Measurements from ENCODE around the gene SPP2.

SPP2 gene

GRCh38 chr2:234091432-234091879, 41.0 kb downstream of the SPP2 start:
- Histone ChIP-seq H3K9ac (ENCODE audit: low read depth in 1 of 2, low read length in 2 of 2) (no peak overlapping the region), H3K27ac (ENCODE audit: low read depth in 2 of 2, low read length in 2 of 2) (no peak overlapping the region), H3K36me3 (ENCODE audit: control insufficient read depth in 2 of 2, insufficient read depth in 2 of 2, low read length in 2 of 2) (no peaks in the 10 kb centered on the region)

GRCh38 chr2:234091883-234092282, 41.4 kb downstream of the SPP2 start:
- Histone ChIP-seq H3K9me3 (ENCODE audit: control insufficient read depth in 2 of 2, low read length in 2 of 2) (no peaks in the 10 kb centered on the region), H3K4me1 (ENCODE audit: control insufficient read depth in 2 of 2, insufficient read depth in 2 of 2, low read length in 2 of 2) (no peaks in the 10 kb centered on the region), H3K36me3 (ENCODE audit: control insufficient read depth in 2 of 2, insufficient read depth in 2 of 2, low read length in 2 of 2) (no peaks in the 10 kb centered on the region), H3K9ac (ENCODE audit: low read depth in 1 of 2, low read length in 2 of 2) (no peak overlapping the region), H3K27me3 (ENCODE audit: control insufficient read depth in 2 of 2, insufficient read depth in 2 of 2, low read length in 2 of 2) (no peaks in the 10 kb centered on the region), H3K4me3 (ENCODE audit: low read length in 2 of 2) (no peak overlapping the region), H3K27ac (ENCODE audit: low read depth in 2 of 2, low read length in 2 of 2) (no peak overlapping the region)

More at GRCh38 chr2:234091432-234091879, 41.0 kb downstream of the SPP2 start:
- Histone ChIP-seq H3K4me1 (ENCODE audit: control insufficient read depth in 2 of 2, insufficient read depth in 2 of 2, low read length in 2 of 2) (no peaks in the 10 kb centered on the region), H3K4me3 (ENCODE audit: low read length in 2 of 2) (no peak overlapping the region), H3K9me3 (ENCODE audit: control insufficient read depth in 2 of 2, low read length in 2 of 2) (no peaks in the 10 kb centered on the region), H3K27me3 (ENCODE audit: control insufficient read depth in 2 of 2, insufficient read depth in 2 of 2, low read length in 2 of 2) (no peaks in the 10 kb centered on the region)

GRCh38 chr2:234092344-234092743, 41.8 kb downstream of the SPP2 start:
- H3K36me3 ChIP-seq (ENCODE audit: control insufficient read depth in 2 of 2, insufficient read depth in 2 of 2, low read length in 2 of 2) = no peaks in the 10 kb centered on the region
- H3K4me3 ChIP-seq (ENCODE audit: low read length in 2 of 2) = no peak overlapping the region
- H3K4me1 ChIP-seq (ENCODE audit: control insufficient read depth in 2 of 2, insufficient read depth in 2 of 2, low read length in 2 of 2) = no peaks in the 10 kb centered on the region
- no peak overlapping the region for H3K27ac ChIP-seq (ENCODE audit: low read depth in 2 of 2, low read length in 2 of 2)
- no peaks in the 10 kb centered on the region for H3K9me3 ChIP-seq (ENCODE audit: control insufficient read depth in 2 of 2, low read length in 2 of 2)
- no peak overlapping the region for H3K9ac ChIP-seq (ENCODE audit: low read depth in 1 of 2, low read length in 2 of 2)
- no peaks in the 10 kb centered on the region for H3K27me3 ChIP-seq (ENCODE audit: control insufficient read depth in 2 of 2, insufficient read depth in 2 of 2, low read length in 2 of 2)

GRCh38 chr2:234095301-234095700, 44.8 kb downstream of the SPP2 start:
- Histone ChIP-seq H3K4me1 (ENCODE audit: control insufficient read depth in 2 of 2, insufficient read depth in 2 of 2, low read length in 2 of 2) (no peaks in the 10 kb centered on the region), H3K4me3 (ENCODE audit: low read length in 2 of 2) (no peak overlapping the region), H3K9ac (ENCODE audit: low read depth in 1 of 2, low read length in 2 of 2) (no peak overlapping the region), H3K27me3 (ENCODE audit: control insufficient read depth in 2 of 2, insufficient read depth in 2 of 2, low read length in 2 of 2) (no peaks in the 10 kb centered on the region), H3K9me3 (ENCODE audit: control insufficient read depth in 2 of 2, low read length in 2 of 2) (no peaks in the 10 kb centered on the region), H3K36me3 (ENCODE audit: control insufficient read depth in 2 of 2, insufficient read depth in 2 of 2, low read length in 2 of 2) (no peaks in the 10 kb centered on the region), H3K27ac (ENCODE audit: low read depth in 2 of 2, low read length in 2 of 2) (no peak overlapping the region)

GRCh38 chr2:234096164-234096563, 45.7 kb downstream of the SPP2 start:
- Histone ChIP-seq H3K36me3 (ENCODE audit: control insufficient read depth in 2 of 2, insufficient read depth in 2 of 2, low read length in 2 of 2) (no peaks in the 10 kb centered on the region), H3K27me3 (ENCODE audit: control insufficient read depth in 2 of 2, insufficient read depth in 2 of 2, low read length in 2 of 2) (no peaks in the 10 kb centered on the region), H3K9me3 (ENCODE audit: control insufficient read depth in 2 of 2, low read length in 2 of 2) (no peaks in the 10 kb centered on the region), H3K4me3 (ENCODE audit: low read length in 2 of 2) (no peak overlapping the region), H3K27ac (ENCODE audit: low read depth in 2 of 2, low read length in 2 of 2) (no peak overlapping the region), H3K9ac (ENCODE audit: low read depth in 1 of 2, low read length in 2 of 2) (no peak overlapping the region), H3K4me1 (ENCODE audit: control insufficient read depth in 2 of 2, insufficient read depth in 2 of 2, low read length in 2 of 2) (no peaks in the 10 kb centered on the region)

- no peaks in the 10 kb centered on the region for H3K36me3 ChIP-seq (ENCODE audit: control insufficient read depth in 2 of 2, insufficient read depth in 2 of 2, low read length in 2 of 2)
- no peaks in the 10 kb centered on the region for H3K9me3 ChIP-seq (ENCODE audit: control insufficient read depth in 2 of 2, low read length in 2 of 2)
These were observed 48.2 kb downstream of the SPP2 start for GRCh38 chr2:234098681-234099080.

GRCh38 chr2:234099266-234099665, 48.8 kb downstream of the SPP2 start:
- Histone ChIP-seq H3K27me3 (ENCODE audit: control insufficient read depth in 2 of 2, insufficient read depth in 2 of 2, low read length in 2 of 2) (no peaks in the 10 kb centered on the region), H3K9me3 (ENCODE audit: control insufficient read depth in 2 of 2, low read length in 2 of 2) (no peaks in the 10 kb centered on the region), H3K9ac (ENCODE audit: low read depth in 1 of 2, low read length in 2 of 2) (no peak overlapping the region), H3K4me1 (ENCODE audit: control insufficient read depth in 2 of 2, insufficient read depth in 2 of 2, low read length in 2 of 2) (no peaks in the 10 kb centered on the region), H3K4me3 (ENCODE audit: low read length in 2 of 2) (no peak overlapping the region), H3K36me3 (ENCODE audit: control insufficient read depth in 2 of 2, insufficient read depth in 2 of 2, low read length in 2 of 2) (no peaks in the 10 kb centered on the region), H3K27ac (ENCODE audit: low read depth in 2 of 2, low read length in 2 of 2) (no peak overlapping the region)

More at GRCh38 chr2:234098681-234099080, 48.2 kb downstream of the SPP2 start:
- H3K4me3 ChIP-seq (ENCODE audit: low read length in 2 of 2) = no peak overlapping the region
- no peak overlapping the region for H3K27ac ChIP-seq (ENCODE audit: low read depth in 2 of 2, low read length in 2 of 2)
- no peaks in the 10 kb centered on the region for H3K4me1 ChIP-seq (ENCODE audit: control insufficient read depth in 2 of 2, insufficient read depth in 2 of 2, low read length in 2 of 2)
- H3K9ac ChIP-seq (ENCODE audit: low read depth in 1 of 2, low read length in 2 of 2) = no peak overlapping the region
- no peaks in the 10 kb centered on the region for H3K27me3 ChIP-seq (ENCODE audit: control insufficient read depth in 2 of 2, insufficient read depth in 2 of 2, low read length in 2 of 2)

- Histone ChIP-seq H3K36me3 (ENCODE audit: control insufficient read depth in 2 of 2, insufficient read depth in 2 of 2, low read length in 2 of 2) (no peaks in the 10 kb centered on the region), H3K4me1 (ENCODE audit: control insufficient read depth in 2 of 2, insufficient read depth in 2 of 2, low read length in 2 of 2) (no peaks in the 10 kb centered on the region), H3K9ac (ENCODE audit: low read depth in 1 of 2, low read length in 2 of 2) (no peak overlapping the region), H3K27me3 (ENCODE audit: control insufficient read depth in 2 of 2, insufficient read depth in 2 of 2, low read length in 2 of 2) (no peaks in the 10 kb centered on the region), H3K27ac (ENCODE audit: low read depth in 2 of 2, low read length in 2 of 2) (no peak overlapping the region), H3K9me3 (ENCODE audit: control insufficient read depth in 2 of 2, low read length in 2 of 2) (no peaks in the 10 kb centered on the region), H3K4me3 (ENCODE audit: low read length in 2 of 2) (no peak overlapping the region)
These were observed 50.2 kb downstream of the SPP2 start for GRCh38 chr2:234100686-234101085.

GRCh38 chr2:234102112-234102511, 51.6 kb downstream of the SPP2 start:
- no peaks in the 10 kb centered on the region for H3K9me3 ChIP-seq (ENCODE audit: control insufficient read depth in 2 of 2, low read length in 2 of 2)
- no peaks in the 10 kb centered on the region for H3K27me3 ChIP-seq (ENCODE audit: control insufficient read depth in 2 of 2, insufficient read depth in 2 of 2, low read length in 2 of 2)
- no peak overlapping the region for H3K4me3 ChIP-seq (ENCODE audit: low read length in 2 of 2)
- no peak overlapping the region for H3K27ac ChIP-seq (ENCODE audit: low read depth in 2 of 2, low read length in 2 of 2)
- H3K36me3 ChIP-seq (ENCODE audit: control insufficient read depth in 2 of 2, insufficient read depth in 2 of 2, low read length in 2 of 2) = no peaks in the 10 kb centered on the region
- H3K4me1 ChIP-seq (ENCODE audit: control insufficient read depth in 2 of 2, insufficient read depth in 2 of 2, low read length in 2 of 2) = no peaks in the 10 kb centered on the region
- H3K9ac ChIP-seq (ENCODE audit: low read depth in 1 of 2, low read length in 2 of 2) = no peak overlapping the region

- no peak overlapping the region for H3K27ac ChIP-seq (ENCODE audit: low read depth in 2 of 2, low read length in 2 of 2)
- H3K36me3 ChIP-seq (ENCODE audit: control insufficient read depth in 2 of 2, insufficient read depth in 2 of 2, low read length in 2 of 2) = no peaks in the 10 kb centered on the region
- no peaks in the 10 kb centered on the region for H3K27me3 ChIP-seq (ENCODE audit: control insufficient read depth in 2 of 2, insufficient read depth in 2 of 2, low read length in 2 of 2)
- H3K9me3 ChIP-seq (ENCODE audit: control insufficient read depth in 2 of 2, low read length in 2 of 2) = peaks cover 0 to 2% of the 10 kb centered on the region in 2 donors
- H3K4me3 ChIP-seq (ENCODE audit: low read length in 2 of 2) = no peak overlapping the region
- no peak overlapping the region for H3K9ac ChIP-seq (ENCODE audit: low read depth in 1 of 2, low read length in 2 of 2)
- no peaks in the 10 kb centered on the region for H3K4me1 ChIP-seq (ENCODE audit: control insufficient read depth in 2 of 2, insufficient read depth in 2 of 2, low read length in 2 of 2)
These were observed 57.4 kb downstream of the SPP2 start for GRCh38 chr2:234107861-234108260.

- Histone ChIP-seq H3K27me3 (ENCODE audit: control insufficient read depth in 2 of 2, insufficient read depth in 2 of 2, low read length in 2 of 2) (no peaks in the 10 kb centered on the region), H3K4me1 (ENCODE audit: control insufficient read depth in 2 of 2, insufficient read depth in 2 of 2, low read length in 2 of 2) (no peaks in the 10 kb centered on the region), H3K4me3 (ENCODE audit: low read length in 2 of 2) (no peak overlapping the region), H3K27ac (ENCODE audit: low read depth in 2 of 2, low read length in 2 of 2) (no peak overlapping the region), H3K36me3 (ENCODE audit: control insufficient read depth in 2 of 2, insufficient read depth in 2 of 2, low read length in 2 of 2) (no peaks in the 10 kb centered on the region), H3K9me3 (ENCODE audit: control insufficient read depth in 2 of 2, low read length in 2 of 2) (peaks cover 0 to 2% of the 10 kb centered on the region in 2 donors), H3K9ac (ENCODE audit: low read depth in 1 of 2, low read length in 2 of 2) (no peak overlapping the region)
These were observed 58.8 kb downstream of the SPP2 start for GRCh38 chr2:234109321-234109720.
